GM12801 (cell line): Measurements from ENCODE around the gene SNAP47.

Experiments
- CTCF ChIP-seq: IDR thresholded peaks from one replicate; pipeline ENCODE4 v1.5.1; 2011; ENCODE audit warnings: control low read depth; ENCODE audit not compliant: insufficient read length; ENCODE audit errors: extremely low read depth

Gene SNAP47

GRCh38 chr1:227828786-227829185 lies 93.6 kb downstream of the SNAP47 start:
- no peak for TF ChIP-seq CTCF
